GM12878 (cell line): ENCODE data around the gene BEST4. TPM values are rescaled to one million over a fixed set of nuclear protein-coding genes. Genes with fewer than 3 reads are reported as not detected.

Experiments used
- BCL11A ChIP-seq: IDR thresholded peaks from 2 replicates; pipeline ENCODE4 v1.6.1; 2011; ENCODE audit warnings: low read depth, low read length
- CHD1 ChIP-seq: IDR thresholded peaks from 2 replicates; pipeline ENCODE4 v1.6.1; 2012; ENCODE audit warnings: low read depth, low read length, improper control_type of control experiment
- CHD4 ChIP-seq: fragments of 200-600 bp; sonication (generic); IDR thresholded peaks from 2 replicates; pipeline ENCODE4 v1.6.1; 2016; ENCODE audit warnings: mild to moderate bottlenecking
- E2F8 ChIP-seq: fragments of 450-650 bp; IDR thresholded peaks from 2 replicates; pipeline ENCODE4 v1.6.1; 2018; ENCODE audit warnings: mild to moderate bottlenecking, low read depth, moderate library complexity; ENCODE audit not compliant: partially characterized antibody
- IKZF2 ChIP-seq, 2 experiments: fragments of 450-650 bp; IDR thresholded peaks; 2 replicates each; pipeline ENCODE4 v1.6.1; 2017; ENCODE audit warnings: mild to moderate bottlenecking in 2 of 2, moderate library complexity in 2 of 2
- IRF4 ChIP-seq: IDR thresholded peaks from 2 replicates; pipeline ENCODE4 v1.6.1; 2011; ENCODE audit warnings: low read depth, low read length
- JUNB ChIP-seq: IDR thresholded peaks from 2 replicates; pipeline ENCODE4 v1.6.1; 2016; ENCODE audit warnings: antibody characterized with exemption, mild to moderate bottlenecking
- KLF5 ChIP-seq: fragments of 450-650 bp; IDR thresholded peaks from 2 replicates; pipeline ENCODE4 v1.6.1; 2014; ENCODE audit warnings: mild to moderate bottlenecking; ENCODE audit not compliant: partially characterized antibody
- LARP7 ChIP-seq: fragments of 450-650 bp; IDR thresholded peaks from 2 replicates; pipeline ENCODE4 v1.6.1; 2017; ENCODE audit warnings: mild to moderate bottlenecking
- MYB ChIP-seq: fragments of 150-350 bp; IDR thresholded peaks from 2 replicates; pipeline ENCODE4 v1.6.1; 2014; ENCODE audit warnings: mild to moderate bottlenecking, low read depth, low read length, borderline replicate concordance
- NFYA ChIP-seq: IDR thresholded peaks from 2 replicates; pipeline ENCODE4 v1.6.1; 2011; ENCODE audit warnings: low read depth, mild to moderate bottlenecking, low read length, improper control_type of control experiment, borderline replicate concordance
- PAX5 ChIP-seq: IDR thresholded peaks from 2 replicates; pipeline ENCODE4 v1.6.1; 2011; ENCODE audit warnings: low read depth, low read length, borderline replicate concordance
- RB1 ChIP-seq: fragments of 450-650 bp; formaldehyde crosslinking; IDR thresholded peaks from 2 replicates; pipeline ENCODE4 v1.6.1; 2017; ENCODE audit warnings: mild to moderate bottlenecking, borderline replicate concordance
- RBBP5 ChIP-seq: fragments of 200-600 bp; sonication (generic); conservative IDR thresholded peaks from 2 replicates; pipeline ENCODE4 v1.6.1; 2016
- RCOR1 ChIP-seq: conservative IDR thresholded peaks from 2 replicates; pipeline ENCODE4 v1.6.1; 2012; ENCODE audit warnings: low read depth, low read length, improper control_type of control experiment
- SREBF1 ChIP-seq: IDR thresholded peaks from 2 replicates; pipeline ENCODE4 v1.6.1; 2012; ENCODE audit warnings: mild to moderate bottlenecking, low read length
- SREBF2 ChIP-seq: IDR thresholded peaks from 2 replicates; pipeline ENCODE4 v1.6.1; 2012; ENCODE audit warnings: mild to moderate bottlenecking, low read length
- SRF ChIP-seq, 2 experiments: IDR thresholded peaks; 2 replicates each; pipeline ENCODE4 v1.6.1; 2011; ENCODE audit warnings: low read depth in 2 of 2, low read length in 2 of 2, mild to moderate bottlenecking in 1 of 2, moderate library complexity in 1 of 2
- TAF1 ChIP-seq: IDR thresholded peaks from 2 replicates; pipeline ENCODE4 v1.6.1; 2011; ENCODE audit warnings: mild to moderate bottlenecking, low read depth, low read length, borderline replicate concordance
- TARDBP ChIP-seq: IDR thresholded peaks from 2 replicates; pipeline ENCODE4 v1.6.1; 2016; ENCODE audit warnings: borderline replicate concordance
- TCF12 ChIP-seq: IDR thresholded peaks from 2 replicates; pipeline ENCODE4 v1.6.1; 2011; ENCODE audit warnings: low read depth, mild to moderate bottlenecking, low read length
- YBX1 ChIP-seq: fragments of 450-650 bp; IDR thresholded peaks from 2 replicates; pipeline ENCODE4 v1.6.1; 2016; ENCODE audit warnings: antibody characterized with exemption
- ZNF217 ChIP-seq: fragments of 450-650 bp; IDR thresholded peaks from 2 replicates; pipeline ENCODE4 v1.6.1; 2017; ENCODE audit warnings: antibody characterized with exemption, mild to moderate bottlenecking
- ZNF384 ChIP-seq: IDR thresholded peaks from 2 replicates; pipeline ENCODE4 v1.6.1; 2012; ENCODE audit warnings: low read depth, mild to moderate bottlenecking, low read length, improper control_type of control experiment, borderline replicate concordance
- polyA plus RNA-seq, 11 experiments: library from polyadenylated mRNA; depleted of rRNA in 4 of 11; unstranded in 6 of 11; stranded (reverse) in 5 of 11; fragments of >200 nt; fragmentation: Nextera tagmentation in 4 of 11; fragmentation: Illumina TruSeq in 1 of 11; extraction: Ambion mirVana in 4 of 11; extraction: Trizol in 1 of 11; gene quantifications; 1 replicate in 1 of 11; 2 replicates in 10 of 11; pipeline versions ENCODE4 v1.2.1 to v1.2.3, GENCODE V29; 2011 to 2016; ENCODE audit warnings: inconsistent platforms in 2 of 11, missing spikeins in 2 of 11, low read depth in 1 of 11
- total RNA-seq, 4 experiments: library from RNA; depleted of rRNA in 3 of 4; stranded (reverse); fragments of >200 nt in 3 of 4; fragmentation: Illumina TruSeq in 1 of 4; extraction: Trizol in 1 of 4; gene quantifications; 2 replicates each; pipeline versions ENCODE4 v1.2.1 to v1.2.3, GENCODE V29; 2013 to 2021
- TF ChIP-seq, protein P1 (sequence below): fragments of 450-650 bp; IDR thresholded peaks from 2 replicates; pipeline ENCODE4 v1.6.1; 2017; ENCODE audit warnings: mild to moderate bottlenecking, moderate library complexity
- TF ChIP-seq, protein P2 (sequence below): IDR thresholded peaks from 2 replicates; pipeline ENCODE4 v1.6.1; 2012; ENCODE audit warnings: low read depth, low read length, improper control_type of control experiment

Gene BEST4
- total and polyA plus RNA-seq, 10 of the 15 experiments (the other 5 are each of a cell fraction or from before 2014, with no cell fraction given): 0.06 to 1.3 (median 0.42) TPM

DNA sequence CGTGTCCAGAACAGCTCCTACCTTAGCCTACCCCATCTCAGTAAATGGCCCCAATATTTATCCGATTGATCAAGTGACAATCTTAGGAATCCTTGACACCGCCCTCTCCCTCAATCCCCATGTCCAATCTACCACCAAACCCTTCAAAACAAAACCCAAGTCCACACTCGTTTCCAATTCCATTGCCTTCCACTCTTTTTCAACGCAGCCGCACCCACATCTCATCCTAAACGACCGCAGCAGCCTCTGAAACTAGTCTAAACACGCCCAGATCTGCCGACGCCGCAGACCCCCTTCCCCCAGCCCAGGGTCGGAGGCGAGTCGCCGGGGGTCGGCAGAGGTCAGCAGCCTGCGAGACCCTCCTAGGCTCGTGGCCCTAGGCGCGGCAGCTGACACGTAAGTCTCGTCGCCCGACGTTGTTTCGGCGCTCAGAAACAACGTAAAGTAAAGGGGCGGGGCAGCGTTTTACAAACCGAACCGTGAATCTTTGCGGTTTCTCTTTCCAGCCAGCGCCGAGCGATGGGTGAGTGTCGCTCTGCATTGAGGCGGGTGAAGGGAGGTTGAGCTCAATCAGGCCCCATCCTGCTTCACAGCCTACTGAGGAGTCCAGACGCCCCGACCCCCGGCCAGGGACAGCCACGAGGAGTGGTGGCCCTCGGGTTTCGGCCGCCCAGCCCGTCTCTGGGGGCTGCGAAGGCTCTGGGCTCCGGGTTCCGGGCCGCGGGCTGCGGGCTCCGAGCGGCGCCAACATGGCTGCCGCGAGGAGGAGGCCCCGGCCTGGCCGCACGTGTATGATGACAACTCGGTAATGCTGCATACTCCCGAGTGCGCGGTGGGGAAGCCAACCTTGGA is 12.7 kb downstream of the BEST4 start, which contains the start of gene RPS8 (continued):
- peak; percentile 87; the same call in 1 of the 2 replicates for TF ChIP-seq RB1
- TF ChIP-seq IRF4: no peak
- peak; percentile 39; the same call in 1 of the 2 replicates for TF ChIP-seq ZNF217
- TF ChIP-seq PAX5: 0 out of 2 replicates have a peak, but pooled peaks have one; percentile 29
- TF ChIP-seq TCF12: 0 out of 2 replicates have a peak, but pooled peaks have one; percentile 52
- TF ChIP-seq SRF (IDR thresholded peaks at IDR 0.05; ENCODE audit: low read depth in 2 of 2, low read length in 2 of 2): peak in 1 of 2 experiments; percentile 92; a peak in 2 of 4 replicates
- TF ChIP-seq CHD4: no peak
- TF ChIP-seq JUNB: 0 out of 2 replicates have a peak, but pooled peaks have one; percentile 3
- peak; percentile 44 for TF ChIP-seq E2F8
- TF ChIP-seq SREBF2: no peak
- TF ChIP-seq CHD1: peak; percentile 57; the same call in 1 of the 2 replicates
- TF ChIP-seq NFYA: no peak
- TF ChIP-seq SREBF1: no peak
- peak; percentile 73; the same call in 1 of the 2 replicates for TF ChIP-seq TARDBP
- TF ChIP-seq KLF5: peak; percentile 87
- TF ChIP-seq LARP7: peak; percentile 84
- peak; percentile 90; the same call in 1 of the 2 replicates for TF ChIP-seq RBBP5
- TF ChIP-seq ZNF384: no peak
- TF ChIP-seq RCOR1: no peak
- TF ChIP-seq, protein P1, sequence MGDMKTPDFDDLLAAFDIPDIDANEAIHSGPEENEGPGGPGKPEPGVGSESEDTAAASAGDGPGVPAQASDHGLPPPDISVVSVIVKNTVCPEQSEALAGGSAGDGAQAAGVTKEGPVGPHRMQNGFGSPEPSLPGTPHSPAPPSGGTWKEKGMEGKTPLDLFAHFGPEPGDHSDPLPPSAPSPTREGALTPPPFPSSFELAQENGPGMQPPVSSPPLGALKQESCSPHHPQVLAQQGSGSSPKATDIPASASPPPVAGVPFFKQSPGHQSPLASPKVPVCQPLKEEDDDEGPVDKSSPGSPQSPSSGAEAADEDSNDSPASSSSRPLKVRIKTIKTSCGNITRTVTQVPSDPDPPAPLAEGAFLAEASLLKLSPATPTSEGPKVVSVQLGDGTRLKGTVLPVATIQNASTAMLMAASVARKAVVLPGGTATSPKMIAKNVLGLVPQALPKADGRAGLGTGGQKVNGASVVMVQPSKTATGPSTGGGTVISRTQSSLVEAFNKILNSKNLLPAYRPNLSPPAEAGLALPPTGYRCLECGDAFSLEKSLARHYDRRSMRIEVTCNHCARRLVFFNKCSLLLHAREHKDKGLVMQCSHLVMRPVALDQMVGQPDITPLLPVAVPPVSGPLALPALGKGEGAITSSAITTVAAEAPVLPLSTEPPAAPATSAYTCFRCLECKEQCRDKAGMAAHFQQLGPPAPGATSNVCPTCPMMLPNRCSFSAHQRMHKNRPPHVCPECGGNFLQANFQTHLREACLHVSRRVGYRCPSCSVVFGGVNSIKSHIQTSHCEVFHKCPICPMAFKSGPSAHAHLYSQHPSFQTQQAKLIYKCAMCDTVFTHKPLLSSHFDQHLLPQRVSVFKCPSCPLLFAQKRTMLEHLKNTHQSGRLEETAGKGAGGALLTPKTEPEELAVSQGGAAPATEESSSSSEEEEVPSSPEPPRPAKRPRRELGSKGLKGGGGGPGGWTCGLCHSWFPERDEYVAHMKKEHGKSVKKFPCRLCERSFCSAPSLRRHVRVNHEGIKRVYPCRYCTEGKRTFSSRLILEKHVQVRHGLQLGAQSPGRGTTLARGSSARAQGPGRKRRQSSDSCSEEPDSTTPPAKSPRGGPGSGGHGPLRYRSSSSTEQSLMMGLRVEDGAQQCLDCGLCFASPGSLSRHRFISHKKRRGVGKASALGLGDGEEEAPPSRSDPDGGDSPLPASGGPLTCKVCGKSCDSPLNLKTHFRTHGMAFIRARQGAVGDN: peak; percentile 96
- TF ChIP-seq, protein P2, sequence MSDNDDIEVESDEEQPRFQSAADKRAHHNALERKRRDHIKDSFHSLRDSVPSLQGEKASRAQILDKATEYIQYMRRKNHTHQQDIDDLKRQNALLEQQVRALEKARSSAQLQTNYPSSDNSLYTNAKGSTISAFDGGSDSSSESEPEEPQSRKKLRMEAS: peak; percentile 95
- peak; percentile 33 to 45; a peak in 1 of 4 replicates for TF ChIP-seq IKZF2 (IDR thresholded peaks at IDR 0.05)
- TF ChIP-seq MYB: 0 out of 2 replicates have a peak, but pooled peaks have one; percentile 61
- TF ChIP-seq TAF1: peak; percentile 99
- peak; percentile 44; the same call in 1 of the 2 replicates for TF ChIP-seq YBX1
- peak; percentile 54; the same call in 1 of the 2 replicates for TF ChIP-seq BCL11A
